H1 (cell line): Measurements from ENCODE around the gene ABCD1. TPM values are rescaled to one million over a fixed set of nuclear protein-coding genes. Genes with fewer than 3 reads are reported as not detected.

Source experiments
- BRCA1 ChIP-seq: IDR thresholded peaks from 2 replicates; pipeline ENCODE4 v1.6.1; 2012; ENCODE audit warnings: low read depth, low read length, improper control_type of control experiment
- JUN ChIP-seq: IDR thresholded peaks from 2 replicates; pipeline ENCODE4 v1.6.1; 2011; ENCODE audit warnings: low read depth, mild to moderate bottlenecking, improper control_type of control experiment, low read length
- KDM1A ChIP-seq: fragments of 200-600, 300-600 bp; sonication (generic); IDR thresholded peaks from 2 replicates; pipeline ENCODE4 v1.7.1; 2016; ENCODE audit warnings: mild to moderate bottlenecking, low read length, borderline replicate concordance
- MAFK ChIP-seq: IDR thresholded peaks from 2 replicates; pipeline ENCODE4 v1.6.1; 2012; ENCODE audit warnings: low read depth, mild to moderate bottlenecking, improper control_type of control experiment, low read length
- POU5F1 ChIP-seq: IDR thresholded peaks from 2 replicates; pipeline ENCODE4 v1.6.1; 2011; ENCODE audit warnings: low read depth, mild to moderate bottlenecking, low read length, moderate library complexity
- RNF2 ChIP-seq: fragments of 200-900, 300-1000 bp; sonication (generic); IDR thresholded peaks from 2 replicates; pipeline ENCODE4 v1.7.1; 2016; ENCODE audit warnings: borderline replicate concordance, low read depth, mild to moderate bottlenecking, antibody characterized with exemption, low read length; ENCODE audit not compliant: poor library complexity, severe bottlenecking; ENCODE audit errors: missing control alignments
- USF2 ChIP-seq: IDR thresholded peaks from 2 replicates; pipeline ENCODE4 v1.6.1; 2011; ENCODE audit warnings: low read length, improper control_type of control experiment
- polyA plus RNA-seq, 7 experiments: library from polyadenylated mRNA; depleted of rRNA in 3 of 7; stranded (reverse) in 5 of 7; unstranded in 2 of 7; fragments of >200 nt in 5 of 7; fragments of 200-250 nt in 2 of 7; gene quantifications; 1 replicate in 5 of 7; 2 replicates in 1 of 7; 4 replicates in 1 of 7; pipeline versions ENCODE4 v1.2.1 to v1.2.3, GENCODE V29; 2011 to 2013; ENCODE audit warnings: missing spikeins in 2 of 7, mixed read lengths in 2 of 7
- total RNA-seq: library from RNA; stranded (reverse); fragmentation: NEBNext Ultra II Directional; extraction: Animal tissue kit (Norgen Biotek cat#: 25700); gene quantifications from 2 replicates; pipeline ENCODE4 v1.2.1, GENCODE V29; 2021
- TF ChIP-seq, protein P1 (sequence below): fragments of 300-600 bp; sonication (generic); IDR thresholded peaks from 2 replicates; pipeline ENCODE4 v1.7.1; 2012; ENCODE audit warnings: low read length, moderate library complexity, mild to moderate bottlenecking, inconsistent platforms; ENCODE audit not compliant: insufficient replicate concordance

The ABCD1 gene
- total and polyA plus RNA-seq, 2 of the 8 experiments (the other 6 are each of a cell fraction or from before 2014, with no cell fraction given): 3.1 to 6.6 TPM

DNA sequence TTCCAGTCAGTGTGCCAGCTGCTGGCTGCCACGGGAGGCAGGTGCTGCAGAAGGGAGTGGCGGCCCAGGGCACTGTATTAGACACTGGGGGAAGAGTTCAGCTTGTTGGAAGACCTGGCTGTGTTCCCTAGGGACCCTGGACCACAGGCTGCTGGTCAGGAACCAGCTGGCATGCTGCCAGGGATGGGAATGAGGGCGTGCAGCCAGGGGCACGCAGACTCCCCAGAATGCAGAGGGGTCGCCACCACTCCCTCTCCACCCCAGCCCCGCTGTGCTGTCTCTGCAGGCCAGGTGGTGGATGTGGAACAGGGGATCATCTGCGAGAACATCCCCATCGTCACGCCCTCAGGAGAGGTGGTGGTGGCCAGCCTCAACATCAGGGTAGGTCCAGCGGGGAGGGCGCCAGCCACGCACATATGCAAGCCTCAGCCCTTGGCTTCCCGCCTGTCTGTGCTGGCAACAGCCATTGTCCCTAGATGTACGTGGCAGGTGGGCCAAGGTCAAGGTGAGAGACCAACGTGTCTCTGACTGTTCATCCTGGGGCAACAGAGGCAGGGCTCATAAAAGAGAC is 12.3 kb downstream of the ABCD1 start (continued):
- TF ChIP-seq, protein P1, sequence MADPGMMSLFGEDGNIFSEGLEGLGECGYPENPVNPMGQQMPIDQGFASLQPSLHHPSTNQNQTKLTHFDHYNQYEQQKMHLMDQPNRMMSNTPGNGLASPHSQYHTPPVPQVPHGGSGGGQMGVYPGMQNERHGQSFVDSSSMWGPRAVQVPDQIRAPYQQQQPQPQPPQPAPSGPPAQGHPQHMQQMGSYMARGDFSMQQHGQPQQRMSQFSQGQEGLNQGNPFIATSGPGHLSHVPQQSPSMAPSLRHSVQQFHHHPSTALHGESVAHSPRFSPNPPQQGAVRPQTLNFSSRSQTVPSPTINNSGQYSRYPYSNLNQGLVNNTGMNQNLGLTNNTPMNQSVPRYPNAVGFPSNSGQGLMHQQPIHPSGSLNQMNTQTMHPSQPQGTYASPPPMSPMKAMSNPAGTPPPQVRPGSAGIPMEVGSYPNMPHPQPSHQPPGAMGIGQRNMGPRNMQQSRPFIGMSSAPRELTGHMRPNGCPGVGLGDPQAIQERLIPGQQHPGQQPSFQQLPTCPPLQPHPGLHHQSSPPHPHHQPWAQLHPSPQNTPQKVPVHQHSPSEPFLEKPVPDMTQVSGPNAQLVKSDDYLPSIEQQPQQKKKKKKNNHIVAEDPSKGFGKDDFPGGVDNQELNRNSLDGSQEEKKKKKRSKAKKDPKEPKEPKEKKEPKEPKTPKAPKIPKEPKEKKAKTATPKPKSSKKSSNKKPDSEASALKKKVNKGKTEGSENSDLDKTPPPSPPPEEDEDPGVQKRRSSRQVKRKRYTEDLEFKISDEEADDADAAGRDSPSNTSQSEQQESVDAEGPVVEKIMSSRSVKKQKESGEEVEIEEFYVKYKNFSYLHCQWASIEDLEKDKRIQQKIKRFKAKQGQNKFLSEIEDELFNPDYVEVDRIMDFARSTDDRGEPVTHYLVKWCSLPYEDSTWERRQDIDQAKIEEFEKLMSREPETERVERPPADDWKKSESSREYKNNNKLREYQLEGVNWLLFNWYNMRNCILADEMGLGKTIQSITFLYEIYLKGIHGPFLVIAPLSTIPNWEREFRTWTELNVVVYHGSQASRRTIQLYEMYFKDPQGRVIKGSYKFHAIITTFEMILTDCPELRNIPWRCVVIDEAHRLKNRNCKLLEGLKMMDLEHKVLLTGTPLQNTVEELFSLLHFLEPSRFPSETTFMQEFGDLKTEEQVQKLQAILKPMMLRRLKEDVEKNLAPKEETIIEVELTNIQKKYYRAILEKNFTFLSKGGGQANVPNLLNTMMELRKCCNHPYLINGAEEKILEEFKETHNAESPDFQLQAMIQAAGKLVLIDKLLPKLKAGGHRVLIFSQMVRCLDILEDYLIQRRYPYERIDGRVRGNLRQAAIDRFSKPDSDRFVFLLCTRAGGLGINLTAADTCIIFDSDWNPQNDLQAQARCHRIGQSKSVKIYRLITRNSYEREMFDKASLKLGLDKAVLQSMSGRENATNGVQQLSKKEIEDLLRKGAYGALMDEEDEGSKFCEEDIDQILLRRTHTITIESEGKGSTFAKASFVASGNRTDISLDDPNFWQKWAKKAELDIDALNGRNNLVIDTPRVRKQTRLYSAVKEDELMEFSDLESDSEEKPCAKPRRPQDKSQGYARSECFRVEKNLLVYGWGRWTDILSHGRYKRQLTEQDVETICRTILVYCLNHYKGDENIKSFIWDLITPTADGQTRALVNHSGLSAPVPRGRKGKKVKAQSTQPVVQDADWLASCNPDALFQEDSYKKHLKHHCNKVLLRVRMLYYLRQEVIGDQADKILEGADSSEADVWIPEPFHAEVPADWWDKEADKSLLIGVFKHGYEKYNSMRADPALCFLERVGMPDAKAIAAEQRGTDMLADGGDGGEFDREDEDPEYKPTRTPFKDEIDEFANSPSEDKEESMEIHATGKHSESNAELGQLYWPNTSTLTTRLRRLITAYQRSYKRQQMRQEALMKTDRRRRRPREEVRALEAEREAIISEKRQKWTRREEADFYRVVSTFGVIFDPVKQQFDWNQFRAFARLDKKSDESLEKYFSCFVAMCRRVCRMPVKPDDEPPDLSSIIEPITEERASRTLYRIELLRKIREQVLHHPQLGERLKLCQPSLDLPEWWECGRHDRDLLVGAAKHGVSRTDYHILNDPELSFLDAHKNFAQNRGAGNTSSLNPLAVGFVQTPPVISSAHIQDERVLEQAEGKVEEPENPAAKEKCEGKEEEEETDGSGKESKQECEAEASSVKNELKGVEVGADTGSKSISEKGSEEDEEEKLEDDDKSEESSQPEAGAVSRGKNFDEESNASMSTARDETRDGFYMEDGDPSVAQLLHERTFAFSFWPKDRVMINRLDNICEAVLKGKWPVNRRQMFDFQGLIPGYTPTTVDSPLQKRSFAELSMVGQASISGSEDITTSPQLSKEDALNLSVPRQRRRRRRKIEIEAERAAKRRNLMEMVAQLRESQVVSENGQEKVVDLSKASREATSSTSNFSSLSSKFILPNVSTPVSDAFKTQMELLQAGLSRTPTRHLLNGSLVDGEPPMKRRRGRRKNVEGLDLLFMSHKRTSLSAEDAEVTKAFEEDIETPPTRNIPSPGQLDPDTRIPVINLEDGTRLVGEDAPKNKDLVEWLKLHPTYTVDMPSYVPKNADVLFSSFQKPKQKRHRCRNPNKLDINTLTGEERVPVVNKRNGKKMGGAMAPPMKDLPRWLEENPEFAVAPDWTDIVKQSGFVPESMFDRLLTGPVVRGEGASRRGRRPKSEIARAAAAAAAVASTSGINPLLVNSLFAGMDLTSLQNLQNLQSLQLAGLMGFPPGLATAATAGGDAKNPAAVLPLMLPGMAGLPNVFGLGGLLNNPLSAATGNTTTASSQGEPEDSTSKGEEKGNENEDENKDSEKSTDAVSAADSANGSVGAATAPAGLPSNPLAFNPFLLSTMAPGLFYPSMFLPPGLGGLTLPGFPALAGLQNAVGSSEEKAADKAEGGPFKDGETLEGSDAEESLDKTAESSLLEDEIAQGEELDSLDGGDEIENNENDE: no peak
- no peak for TF ChIP-seq RNF2
- no peak for TF ChIP-seq MAFK
- no peak for TF ChIP-seq BRCA1
- TF ChIP-seq USF2: no peak
- no peak for TF ChIP-seq KDM1A
- no peak for TF ChIP-seq JUN
- no peak for TF ChIP-seq POU5F1
